ENCODE data around the gene HTR1A.

The HTR1A gene

DNA sequence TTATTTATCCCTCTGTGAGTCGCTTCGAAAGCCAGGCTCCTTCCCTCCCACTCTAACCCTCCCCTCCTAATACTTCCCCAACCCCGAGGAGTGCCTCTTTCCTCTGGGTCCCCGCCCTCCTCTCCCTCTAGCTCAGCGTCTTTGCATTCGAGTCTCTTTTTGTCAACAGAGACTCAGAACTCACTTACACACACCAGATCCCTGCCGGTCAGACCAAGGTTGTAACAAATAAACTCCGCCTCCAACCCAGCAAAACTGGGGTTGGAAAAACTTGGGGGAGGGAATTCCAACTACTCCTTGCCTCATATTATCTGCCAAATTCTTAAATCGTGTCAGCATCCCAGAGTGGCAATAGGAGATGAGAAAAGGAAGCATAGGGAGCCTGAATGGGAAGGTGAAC lies at the start of gene HTR1A:
HTR1A (minus strand) TSS at position 167 of the 400 bp plus-strand sequence. CDS start 726 bp downstream, outside the sequence.
- TF ChIP-seq, protein P1, sequence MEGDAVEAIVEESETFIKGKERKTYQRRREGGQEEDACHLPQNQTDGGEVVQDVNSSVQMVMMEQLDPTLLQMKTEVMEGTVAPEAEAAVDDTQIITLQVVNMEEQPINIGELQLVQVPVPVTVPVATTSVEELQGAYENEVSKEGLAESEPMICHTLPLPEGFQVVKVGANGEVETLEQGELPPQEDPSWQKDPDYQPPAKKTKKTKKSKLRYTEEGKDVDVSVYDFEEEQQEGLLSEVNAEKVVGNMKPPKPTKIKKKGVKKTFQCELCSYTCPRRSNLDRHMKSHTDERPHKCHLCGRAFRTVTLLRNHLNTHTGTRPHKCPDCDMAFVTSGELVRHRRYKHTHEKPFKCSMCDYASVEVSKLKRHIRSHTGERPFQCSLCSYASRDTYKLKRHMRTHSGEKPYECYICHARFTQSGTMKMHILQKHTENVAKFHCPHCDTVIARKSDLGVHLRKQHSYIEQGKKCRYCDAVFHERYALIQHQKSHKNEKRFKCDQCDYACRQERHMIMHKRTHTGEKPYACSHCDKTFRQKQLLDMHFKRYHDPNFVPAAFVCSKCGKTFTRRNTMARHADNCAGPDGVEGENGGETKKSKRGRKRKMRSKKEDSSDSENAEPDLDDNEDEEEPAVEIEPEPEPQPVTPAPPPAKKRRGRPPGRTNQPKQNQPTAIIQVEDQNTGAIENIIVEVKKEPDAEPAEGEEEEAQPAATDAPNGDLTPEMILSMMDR (conservative IDR thresholded peaks at IDR 0.05; ENCODE audit: low read length), result no peak
- no peak for TF ChIP-seq EZH2phosphoT487 (IDR thresholded peaks at IDR 0.05; ENCODE audit: borderline replicate concordance)
- Histone ChIP-seq H4K20me1 (ENCODE audit: insufficient read depth, low read length, poor library complexity, severe bottlenecking) (no peaks in the 10 kb centered on the region), H3K79me2 (ENCODE audit: insufficient read depth, low read length) (no peaks in the 10 kb centered on the region), H3K4me1 (ENCODE audit: insufficient read depth, low read length, poor library complexity, severe bottlenecking) (no peaks in the 10 kb centered on the region), H3K36me3 (ENCODE audit: insufficient read depth, low read length) (no peaks in the 10 kb centered on the region), H3K9me2 (replicated peaks; ENCODE audit: low read depth, low read length) (no peaks in the 10 kb centered on the region), H3K27me3 (ENCODE audit: insufficient read depth, low read length, poor library complexity, severe bottlenecking) (no peaks in the 10 kb centered on the region), H3K4me2 (ENCODE audit: low read depth, low read length, poor library complexity, severe bottlenecking) (no peak within 1 kb of the TSS), H2AFZ (ENCODE audit: low read length) (no peak within 1 kb of the TSS), H3K9ac (ENCODE audit: low read depth, low read length, poor library complexity, severe bottlenecking) (no peak within 1 kb of the TSS), H3F3A (ENCODE audit: low read depth) (no peaks in the 10 kb centered on the region), H3K4me3 (ENCODE audit: low read length, poor library complexity, severe bottlenecking) (no peak within 1 kb of the TSS), H3K9me3 (ENCODE audit: insufficient read depth, low read depth, low read length) (no peaks in the 10 kb centered on the region)

DNA sequence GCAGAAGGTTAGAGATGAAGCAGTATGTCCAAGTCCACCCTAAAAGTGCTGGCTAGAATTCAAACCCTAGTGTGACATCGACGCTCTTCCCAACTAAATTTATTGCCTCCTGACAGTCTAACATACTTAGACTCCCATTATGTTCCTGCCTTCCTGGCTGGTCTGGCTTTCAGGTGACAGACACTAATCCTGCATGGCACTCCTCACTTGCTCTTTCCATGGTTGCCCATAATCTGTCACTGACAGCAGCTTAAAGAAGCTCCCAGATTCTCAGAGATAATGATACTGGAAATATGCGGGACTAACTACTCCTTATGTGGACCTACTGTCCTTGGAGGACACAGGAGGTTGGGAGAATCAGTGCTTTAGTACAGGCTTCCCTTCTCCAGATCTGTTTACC lies 41.7 kb upstream of the HTR1A start:
- no peak overlapping the region for H2AFZ ChIP-seq (ENCODE audit: low read length)
- no peak overlapping the region for H3K4me3 ChIP-seq (ENCODE audit: low read length, poor library complexity, severe bottlenecking)
- H3K9me3 ChIP-seq (ENCODE audit: insufficient read depth, low read depth, low read length), result no peaks in the 10 kb centered on the region
- no peaks in the 10 kb centered on the region for H3F3A ChIP-seq (ENCODE audit: low read depth)
- no peaks in the 10 kb centered on the region for H3K27me3 ChIP-seq (ENCODE audit: insufficient read depth, low read length, poor library complexity, severe bottlenecking)
- no peaks in the 10 kb centered on the region for H4K20me1 ChIP-seq (ENCODE audit: insufficient read depth, low read length, poor library complexity, severe bottlenecking)
- TF ChIP-seq EZH2phosphoT487 (IDR thresholded peaks at IDR 0.05; ENCODE audit: borderline replicate concordance), result no peak
- TF ChIP-seq, protein P1 (conservative IDR thresholded peaks at IDR 0.05; ENCODE audit: low read length), result no peak
- H3K79me2 ChIP-seq (ENCODE audit: insufficient read depth, low read length), result no peaks in the 10 kb centered on the region
- H3K36me3 ChIP-seq (ENCODE audit: insufficient read depth, low read length), result no peaks in the 10 kb centered on the region
- H3K9ac ChIP-seq (ENCODE audit: low read depth, low read length, poor library complexity, severe bottlenecking), result no peak overlapping the region
- H3K9me2 ChIP-seq (replicated peaks; ENCODE audit: low read depth, low read length), result no peaks in the 10 kb centered on the region
- H3K4me2 ChIP-seq (ENCODE audit: low read depth, low read length, poor library complexity, severe bottlenecking), result no peak overlapping the region
- no peaks in the 10 kb centered on the region for H3K4me1 ChIP-seq (ENCODE audit: insufficient read depth, low read length, poor library complexity, severe bottlenecking)

GRCh38 chr5:64000096-64000495 lies 37.9 kb upstream of the HTR1A start:
- H3K36me3 ChIP-seq (ENCODE audit: insufficient read depth, low read length), result no peaks in the 10 kb centered on the region

More at GRCh38 chr5:64000096-64000495, 37.9 kb upstream of the HTR1A start:
- TF ChIP-seq, protein P1 (conservative IDR thresholded peaks at IDR 0.05; ENCODE audit: low read length), result no peak
- TF ChIP-seq EZH2phosphoT487 (IDR thresholded peaks at IDR 0.05; ENCODE audit: borderline replicate concordance), result no peak
- Histone ChIP-seq H3K4me3 (ENCODE audit: low read length, poor library complexity, severe bottlenecking) (no peak overlapping the region), H3K9me3 (ENCODE audit: insufficient read depth, low read depth, low read length) (no peaks in the 10 kb centered on the region), H3K4me2 (ENCODE audit: low read depth, low read length, poor library complexity, severe bottlenecking) (no peak overlapping the region), H3K27me3 (ENCODE audit: insufficient read depth, low read length, poor library complexity, severe bottlenecking) (no peaks in the 10 kb centered on the region), H2AFZ (ENCODE audit: low read length) (no peak overlapping the region), H4K20me1 (ENCODE audit: insufficient read depth, low read length, poor library complexity, severe bottlenecking) (no peaks in the 10 kb centered on the region), H3K4me1 (ENCODE audit: insufficient read depth, low read length, poor library complexity, severe bottlenecking) (no peaks in the 10 kb centered on the region), H3F3A (ENCODE audit: low read depth) (no peaks in the 10 kb centered on the region), H3K79me2 (ENCODE audit: insufficient read depth, low read length) (no peaks in the 10 kb centered on the region), H3K9me2 (replicated peaks; ENCODE audit: low read depth, low read length) (no peaks in the 10 kb centered on the region), H3K9ac (ENCODE audit: low read depth, low read length, poor library complexity, severe bottlenecking) (no peak overlapping the region)

All from Loucy (cell line).